Measurements from ENCODE around the gene PCDHA11.
"Not testable (repeated sequence)": the region's sequence is repeated elsewhere in the genome, so short reads cannot be mapped to it uniquely, and the experiment has no call there.

PCDHA11 gene

DNA sequence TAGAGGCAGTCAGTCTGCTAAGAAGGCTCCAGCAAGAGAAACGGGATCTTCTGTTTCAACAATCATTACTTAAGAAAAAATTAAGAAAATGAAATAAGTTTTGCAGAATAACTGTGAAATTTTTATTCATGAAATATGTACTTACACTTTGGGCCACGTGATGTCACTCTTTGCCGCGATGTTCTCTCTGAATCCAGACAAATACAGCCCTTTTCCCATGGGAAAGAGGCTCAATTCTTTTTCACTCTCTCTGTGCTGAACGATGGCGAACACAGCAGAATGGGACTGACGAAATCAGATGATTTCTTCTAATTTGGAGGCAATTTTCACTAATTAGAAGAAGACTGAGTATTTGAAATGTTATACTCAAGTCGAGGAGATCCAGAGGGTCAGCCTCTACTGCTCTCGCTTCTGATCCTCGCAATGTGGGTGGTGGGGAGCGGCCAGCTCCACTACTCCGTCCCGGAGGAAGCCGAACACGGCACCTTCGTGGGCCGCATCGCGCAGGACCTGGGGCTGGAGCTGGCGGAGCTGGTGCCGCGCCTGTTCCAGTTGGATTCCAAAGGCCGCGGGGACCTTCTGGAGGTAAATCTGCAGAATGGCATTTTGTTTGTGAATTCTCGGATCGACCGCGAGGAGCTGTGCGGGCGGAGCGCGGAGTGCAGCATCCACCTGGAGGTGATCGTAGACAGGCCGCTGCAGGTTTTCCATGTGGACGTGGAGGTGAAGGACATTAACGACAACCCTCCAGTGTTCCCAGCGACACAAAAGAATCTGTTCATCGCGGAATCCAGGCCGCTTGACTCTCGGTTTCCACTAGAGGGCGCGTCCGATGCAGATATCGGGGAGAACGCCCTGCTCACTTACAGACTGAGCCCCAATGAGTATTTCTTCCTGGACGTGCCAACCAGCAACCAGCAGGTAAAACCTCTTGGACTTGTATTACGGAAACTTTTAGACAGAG, 20.3 kb upstream of the PCDHA11 start, which contains the start of gene PCDHA9:
Gene PCDHA9 (plus strand): TSS at position 244 of the 964 bp plus-strand sequence. CDS start 114 bp downstream, at position 358.
- not testable (repeated sequence) for DNase-seq (ENCODE audit: low read depth)

DNA sequence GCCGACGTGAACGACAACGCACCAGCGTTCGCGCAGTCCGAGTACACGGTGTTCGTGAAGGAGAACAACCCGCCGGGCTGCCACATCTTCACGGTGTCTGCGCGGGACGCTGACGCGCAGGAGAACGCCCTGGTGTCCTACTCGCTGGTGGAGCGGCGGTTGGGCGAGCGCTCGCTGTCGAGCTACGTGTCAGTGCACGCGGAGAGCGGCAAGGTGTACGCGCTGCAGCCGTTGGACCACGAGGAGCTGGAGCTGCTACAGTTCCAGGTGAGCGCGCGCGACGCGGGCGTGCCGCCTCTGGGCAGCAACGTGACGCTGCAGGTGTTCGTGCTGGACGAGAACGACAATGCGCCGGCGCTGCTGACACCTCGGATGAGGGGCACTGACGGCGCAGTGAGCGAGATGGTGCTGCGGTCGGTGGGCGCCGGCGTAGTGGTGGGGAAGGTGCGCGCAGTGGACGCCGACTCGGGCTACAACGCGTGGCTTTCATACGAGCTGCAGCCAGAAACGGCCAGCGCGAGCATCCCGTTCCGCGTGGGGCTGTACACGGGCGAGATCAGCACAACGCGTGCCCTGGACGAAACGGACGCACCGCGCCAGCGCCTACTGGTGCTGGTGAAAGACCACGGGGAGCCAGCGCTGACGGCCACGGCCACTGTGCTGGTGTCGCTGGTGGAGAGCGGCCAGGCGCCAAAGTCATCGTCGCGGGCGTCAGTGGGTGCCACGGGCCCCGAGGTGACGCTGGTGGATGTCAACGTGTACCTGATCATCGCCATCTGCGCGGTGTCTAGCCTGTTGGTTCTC, 18.7 kb upstream of the PCDHA11 start:
- not testable (repeated sequence) for DNase-seq (ENCODE audit: low read depth)

DNA sequence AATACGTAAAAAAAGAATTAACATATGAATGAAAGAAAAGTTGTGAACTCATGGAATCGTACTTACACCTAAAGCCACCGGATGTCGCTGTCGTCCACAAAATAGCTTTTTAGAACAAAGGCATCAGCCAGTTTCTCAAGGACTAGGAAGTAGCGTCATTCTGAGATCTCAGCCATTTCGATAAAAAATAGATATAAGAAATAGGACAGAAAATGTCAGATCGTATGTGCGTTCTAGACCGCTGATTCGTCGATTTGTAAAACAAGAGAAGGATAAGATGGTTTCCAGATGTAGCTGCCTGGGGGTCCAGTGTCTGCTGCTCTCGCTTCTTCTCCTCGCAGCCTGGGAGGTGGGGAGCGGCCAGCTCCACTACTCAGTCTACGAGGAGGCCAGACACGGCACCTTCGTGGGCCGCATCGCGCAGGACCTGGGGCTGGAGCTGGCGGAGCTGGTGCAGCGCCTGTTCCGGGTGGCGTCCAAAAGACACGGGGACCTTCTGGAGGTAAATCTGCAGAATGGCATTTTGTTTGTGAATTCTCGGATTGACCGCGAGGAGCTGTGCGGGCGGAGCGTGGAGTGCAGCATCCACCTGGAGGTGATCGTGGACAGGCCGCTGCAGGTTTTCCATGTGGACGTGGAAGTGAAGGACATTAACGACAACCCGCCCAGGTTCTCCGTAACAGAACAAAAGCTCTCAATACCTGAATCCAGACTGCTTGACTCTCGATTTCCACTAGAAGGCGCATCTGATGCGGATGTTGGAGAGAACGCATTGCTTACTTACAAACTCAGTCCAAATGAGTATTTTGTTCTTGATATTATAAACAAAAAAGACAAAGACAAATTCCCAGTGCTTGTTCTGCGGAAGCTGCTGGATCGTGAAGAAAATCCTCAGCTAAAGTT, 12.7 kb upstream of the PCDHA11 start, which contains the start of gene PCDHA10:
Gene PCDHA10 (plus strand): TSS at position 126 of the 903 bp plus-strand sequence. CDS start 152 bp downstream, at position 278.
- no peak for DNase-seq (ENCODE audit: low read depth)

DNA sequence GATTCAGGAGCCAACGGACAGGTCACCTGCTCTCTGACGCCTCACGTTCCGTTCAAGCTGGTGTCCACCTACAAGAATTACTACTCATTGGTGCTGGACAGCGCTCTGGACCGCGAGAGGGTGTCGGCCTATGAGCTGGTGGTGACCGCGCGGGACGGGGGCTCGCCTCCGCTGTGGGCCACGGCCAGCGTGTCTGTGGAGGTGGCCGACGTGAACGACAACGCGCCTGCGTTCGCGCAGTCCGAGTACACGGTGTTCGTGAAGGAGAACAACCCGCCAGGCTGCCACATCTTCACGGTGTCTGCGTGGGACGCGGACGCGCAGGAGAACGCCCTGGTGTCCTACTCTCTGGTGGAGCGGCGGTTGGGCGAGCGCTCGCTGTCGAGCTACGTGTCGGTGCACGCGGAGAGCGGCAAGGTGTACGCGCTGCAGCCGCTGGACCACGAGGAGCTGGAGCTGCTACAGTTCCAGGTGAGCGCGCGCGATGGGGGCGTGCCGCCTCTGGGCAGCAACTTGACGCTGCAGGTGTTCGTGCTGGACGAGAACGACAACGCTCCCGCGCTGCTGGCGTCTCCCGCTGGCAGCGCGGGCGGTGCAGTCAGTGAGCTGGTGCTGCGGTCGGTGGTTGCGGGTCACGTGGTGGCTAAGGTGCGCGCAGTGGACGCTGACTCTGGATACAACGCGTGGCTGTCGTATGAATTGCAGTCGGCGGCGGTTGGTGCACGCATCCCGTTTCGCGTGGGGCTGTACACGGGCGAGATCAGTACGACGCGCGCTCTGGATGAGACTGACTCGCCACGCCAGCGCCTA, 11.4 kb upstream of the PCDHA11 start:
- no peak for DNase-seq (ENCODE audit: low read depth)

DNA sequence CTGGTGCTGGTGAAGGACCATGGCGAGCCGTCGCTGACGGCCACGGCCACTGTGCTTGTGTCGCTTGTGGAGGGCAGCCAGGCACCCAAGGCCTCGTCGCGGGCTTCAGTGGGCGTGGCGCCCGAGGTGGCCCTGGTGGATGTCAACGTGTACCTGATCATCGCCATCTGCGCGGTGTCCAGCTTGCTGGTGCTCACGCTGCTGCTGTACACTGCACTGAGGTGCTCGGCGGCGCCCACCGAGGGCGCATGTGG, 10.8 kb upstream of the PCDHA11 start:
- no peak for DNase-seq (ENCODE audit: low read depth)

DNA sequence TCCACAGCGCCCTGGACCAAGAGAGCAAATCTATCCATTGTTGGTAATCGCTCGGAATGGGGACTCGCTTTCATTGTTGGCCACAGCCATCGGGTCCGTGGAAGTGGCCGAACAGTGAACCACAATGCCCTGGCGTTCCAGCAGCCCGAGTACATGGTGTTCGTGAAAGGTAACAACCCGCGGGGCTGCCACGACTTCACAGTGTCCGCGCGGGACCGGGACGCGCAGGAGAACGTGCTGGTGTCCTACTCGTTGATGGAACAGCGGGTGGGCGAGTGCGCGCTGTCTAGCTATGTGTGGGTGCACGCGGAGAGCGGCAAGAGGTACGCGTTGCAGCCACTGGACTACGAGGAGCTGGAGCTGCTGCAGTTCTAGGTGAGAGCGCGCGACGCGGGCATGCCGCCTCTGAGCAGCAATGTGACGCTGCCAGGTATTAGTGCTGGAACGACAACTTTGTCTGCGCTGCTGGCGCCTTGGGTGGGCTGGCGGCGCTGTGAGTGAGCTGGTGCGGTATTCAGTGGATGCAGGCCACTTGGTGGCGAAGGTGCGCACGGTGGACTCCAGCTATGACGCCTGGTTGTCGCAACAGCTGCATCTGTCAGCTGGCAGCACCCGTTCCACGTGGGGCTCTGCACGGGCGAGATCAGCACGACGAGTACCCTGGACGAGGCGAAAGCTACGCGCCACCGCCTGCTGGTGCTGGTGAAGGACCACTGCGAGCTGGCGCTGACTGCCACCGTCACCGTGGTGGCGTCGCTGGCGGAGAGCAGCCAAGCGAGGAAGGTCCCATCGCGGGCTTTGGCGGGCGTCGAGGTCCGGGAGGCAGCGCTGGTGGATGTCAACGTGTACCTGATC, 6.1 kb upstream of the PCDHA11 start:
- no peak for DNase-seq (ENCODE audit: low read depth)

DNA sequence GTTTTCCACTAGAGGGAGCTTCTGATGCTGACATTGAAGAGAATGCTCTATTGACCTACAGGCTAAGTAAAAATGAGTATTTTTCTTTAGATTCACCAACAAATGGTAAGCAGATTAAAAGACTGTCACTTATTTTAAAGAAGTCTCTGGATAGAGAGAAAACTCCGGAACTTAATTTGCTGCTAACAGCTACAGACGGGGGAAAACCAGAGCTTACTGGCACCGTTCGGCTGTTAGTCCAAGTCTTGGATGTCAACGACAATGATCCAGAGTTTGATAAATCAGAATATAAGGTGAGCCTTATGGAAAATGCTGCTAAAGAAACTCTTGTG, 764 bp downstream of the PCDHA11 start:
- no peak for DNase-seq (ENCODE audit: low read depth)

DNA sequence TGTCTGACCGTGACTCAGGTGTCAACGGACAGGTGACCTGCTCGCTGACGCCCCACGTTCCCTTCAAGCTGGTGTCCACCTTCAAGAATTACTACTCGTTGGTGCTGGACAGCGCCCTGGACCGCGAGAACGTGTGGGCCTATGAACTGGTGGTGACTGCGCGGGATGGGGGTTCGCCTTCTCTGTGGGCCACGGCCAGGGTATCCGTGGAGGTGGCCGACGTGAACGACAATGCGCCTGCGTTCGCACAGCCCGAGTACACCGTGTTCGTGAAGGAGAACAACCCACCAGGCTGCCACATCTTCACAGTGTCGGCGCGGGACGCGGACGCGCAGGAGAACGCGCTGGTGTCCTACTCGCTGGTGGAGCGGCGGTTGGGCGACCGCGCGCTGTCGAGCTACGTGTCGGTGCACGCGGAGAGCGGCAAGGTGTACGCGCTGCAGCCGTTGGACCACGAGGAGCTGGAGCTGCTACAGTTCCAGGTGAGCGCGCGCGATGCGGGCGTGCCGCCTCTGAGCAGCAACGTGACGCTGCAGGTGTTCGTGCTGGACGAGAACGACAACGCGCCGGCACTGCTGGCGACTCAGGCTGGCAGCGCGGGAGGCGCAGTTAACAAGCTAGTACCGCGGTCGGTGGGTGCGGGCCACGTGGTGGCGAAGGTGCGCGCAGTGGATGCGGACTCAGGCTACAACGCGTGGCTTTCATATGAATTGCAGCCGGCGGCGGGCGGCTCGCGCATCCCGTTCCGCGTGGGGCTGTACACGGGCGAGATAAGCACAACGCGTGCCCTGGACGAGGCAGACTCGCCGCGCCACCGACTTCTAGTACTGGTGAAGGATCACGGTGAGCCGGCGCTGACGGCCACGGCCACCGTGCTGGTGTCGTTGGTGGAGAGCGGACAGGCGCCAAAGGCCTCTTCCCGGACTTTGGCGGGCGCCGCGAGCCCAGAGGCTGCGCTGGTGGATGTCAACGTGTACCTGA, 1.8 kb downstream of the PCDHA11 start:
- no peak for DNase-seq (ENCODE audit: low read depth)

DNA sequence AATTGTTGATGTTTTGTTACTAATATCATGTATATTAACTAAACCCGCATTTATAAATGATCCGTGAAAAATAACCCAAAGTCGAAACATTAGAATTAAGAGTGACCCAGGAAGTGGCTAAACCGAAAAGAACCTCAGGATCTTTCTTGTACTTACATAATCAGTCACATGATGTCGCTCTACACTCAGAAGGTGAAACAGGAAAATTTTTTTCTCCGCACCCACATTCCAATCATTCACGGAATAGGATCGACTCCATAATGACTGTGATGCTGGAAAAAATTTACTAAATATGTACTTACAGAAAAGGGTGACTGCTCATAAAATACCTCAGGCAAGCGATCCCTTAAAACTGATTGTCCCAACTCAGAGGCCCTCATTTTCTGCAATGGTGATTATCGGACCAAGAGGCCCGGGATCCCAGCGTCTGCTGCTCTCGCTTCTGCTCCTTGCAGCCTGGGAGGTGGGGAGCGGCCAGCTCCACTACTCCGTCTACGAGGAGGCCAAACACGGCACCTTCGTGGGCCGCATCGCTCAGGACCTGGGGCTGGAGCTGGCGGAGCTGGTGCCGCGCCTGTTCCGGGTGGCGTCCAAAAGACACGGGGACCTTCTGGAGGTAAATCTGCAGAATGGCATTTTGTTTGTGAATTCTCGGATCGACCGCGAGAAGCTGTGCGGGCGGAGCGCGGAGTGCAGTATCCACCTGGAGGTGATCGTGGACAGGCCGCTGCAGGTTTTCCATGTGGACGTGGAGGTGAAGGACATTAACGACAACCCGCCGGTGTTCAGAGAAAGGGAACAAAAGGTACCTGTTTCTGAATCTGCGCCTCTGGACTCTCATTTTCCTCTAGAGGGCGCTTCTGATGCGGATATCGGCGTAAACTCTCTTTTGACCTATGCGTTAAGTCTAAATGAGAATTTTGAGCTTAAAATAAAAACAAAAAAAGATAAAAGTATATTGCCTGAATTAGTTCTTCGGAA, 6.6 kb downstream of the PCDHA11 start, which contains the start of gene PCDHA12:
Gene PCDHA12 (plus strand): TSS at position 224 of the 981 bp plus-strand sequence. CDS start 165 bp downstream, at position 389.
- no peak for DNase-seq (ENCODE audit: low read depth)

DNA sequence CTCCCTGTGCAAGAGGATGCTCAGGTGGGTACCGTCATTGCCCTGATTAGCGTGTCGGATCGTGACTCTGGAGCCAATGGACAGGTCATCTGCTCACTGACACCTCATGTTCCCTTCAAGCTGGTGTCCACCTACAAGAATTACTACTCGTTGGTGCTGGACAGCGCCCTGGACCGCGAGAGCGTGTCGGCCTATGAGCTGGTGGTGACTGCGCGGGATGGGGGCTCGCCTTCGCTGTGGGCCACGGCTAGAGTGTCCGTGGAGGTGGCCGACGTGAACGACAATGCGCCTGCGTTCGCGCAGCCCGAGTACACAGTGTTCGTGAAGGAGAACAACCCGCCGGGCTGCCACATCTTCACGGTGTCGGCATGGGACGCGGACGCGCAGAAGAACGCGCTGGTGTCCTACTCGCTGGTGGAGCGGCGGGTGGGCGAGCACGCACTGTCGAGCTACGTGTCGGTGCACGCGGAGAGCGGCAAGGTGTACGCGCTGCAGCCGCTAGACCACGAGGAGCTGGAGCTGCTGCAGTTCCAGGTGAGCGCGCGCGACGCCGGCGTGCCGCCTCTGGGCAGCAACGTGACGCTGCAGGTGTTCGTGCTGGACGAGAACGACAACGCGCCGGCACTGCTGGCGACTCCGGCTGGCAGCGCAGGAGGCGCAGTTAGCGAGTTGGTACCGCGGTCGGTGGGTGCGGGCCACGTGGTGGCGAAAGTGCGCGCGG, 7.9 kb downstream of the PCDHA11 start:
- not testable (repeated sequence) for DNase-seq (ENCODE audit: low read depth)

DNA sequence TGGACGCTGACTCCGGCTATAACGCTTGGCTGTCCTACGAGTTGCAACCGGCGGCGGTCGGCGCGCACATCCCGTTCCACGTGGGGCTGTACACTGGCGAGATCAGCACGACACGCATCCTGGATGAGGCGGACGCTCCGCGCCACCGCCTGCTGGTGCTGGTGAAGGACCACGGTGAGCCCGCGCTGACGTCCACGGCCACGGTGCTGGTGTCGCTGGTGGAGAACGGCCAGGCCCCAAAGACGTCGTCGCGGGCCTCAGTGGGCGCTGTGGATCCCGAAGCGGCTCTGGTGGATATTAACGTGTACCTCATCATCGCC, 8.5 kb downstream of the PCDHA11 start:
- no peak for DNase-seq (ENCODE audit: low read depth)

DNA sequence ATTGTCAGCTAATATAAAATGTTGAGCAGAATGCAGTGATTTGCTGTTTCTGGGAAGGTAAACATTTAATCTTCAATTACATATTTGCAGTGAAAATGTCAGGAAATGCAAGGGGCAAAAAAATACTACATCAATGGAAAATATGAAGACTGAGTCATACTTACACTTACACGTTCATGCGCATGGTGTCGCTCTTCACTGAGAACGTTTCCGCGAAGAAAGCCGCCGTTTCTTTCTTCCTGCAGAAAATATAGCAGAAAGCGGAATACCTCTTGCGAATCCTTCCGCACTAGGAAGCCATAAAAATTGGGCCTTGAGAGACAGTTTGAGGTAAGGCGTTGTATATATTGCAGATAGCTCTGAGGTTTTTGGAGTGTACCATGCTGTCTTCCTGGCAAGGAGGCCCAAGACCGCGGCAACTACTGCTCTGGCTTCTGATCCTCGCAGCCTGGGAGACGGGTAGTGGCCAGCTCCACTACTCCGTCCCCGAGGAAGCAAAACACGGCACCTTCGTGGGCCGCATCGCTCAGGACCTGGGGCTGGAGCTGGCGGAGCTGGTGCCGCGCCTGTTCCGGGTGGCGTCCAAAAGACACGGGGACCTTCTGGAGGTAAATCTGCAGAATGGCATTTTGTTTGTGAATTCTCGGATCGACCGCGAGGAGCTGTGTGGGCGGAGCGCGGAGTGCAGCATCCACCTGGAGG, 13.3 kb downstream of the PCDHA11 start, which contains the start of gene PCDHA13:
Gene PCDHA13 (plus strand): TSS at position 236 of the 702 bp plus-strand sequence. CDS start 145 bp downstream, at position 381.
- DNase-seq (ENCODE audit: low read depth) = no peak

DNA sequence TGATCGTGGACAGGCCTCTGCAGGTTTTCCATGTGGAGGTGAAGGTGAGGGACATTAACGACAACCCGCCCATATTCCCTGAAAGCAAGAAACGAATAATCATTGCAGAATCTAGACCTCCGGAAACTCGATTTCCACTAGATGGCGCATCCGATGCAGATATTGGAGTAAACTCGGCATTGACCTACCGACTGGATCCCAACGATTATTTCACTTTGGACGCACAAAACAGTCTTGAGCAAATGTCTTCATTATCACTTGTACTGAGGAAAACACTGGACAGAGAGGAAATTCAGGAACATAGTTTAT, 13.8 kb downstream of the PCDHA11 start:
- DNase-seq (ENCODE audit: low read depth) = no peak

DNA sequence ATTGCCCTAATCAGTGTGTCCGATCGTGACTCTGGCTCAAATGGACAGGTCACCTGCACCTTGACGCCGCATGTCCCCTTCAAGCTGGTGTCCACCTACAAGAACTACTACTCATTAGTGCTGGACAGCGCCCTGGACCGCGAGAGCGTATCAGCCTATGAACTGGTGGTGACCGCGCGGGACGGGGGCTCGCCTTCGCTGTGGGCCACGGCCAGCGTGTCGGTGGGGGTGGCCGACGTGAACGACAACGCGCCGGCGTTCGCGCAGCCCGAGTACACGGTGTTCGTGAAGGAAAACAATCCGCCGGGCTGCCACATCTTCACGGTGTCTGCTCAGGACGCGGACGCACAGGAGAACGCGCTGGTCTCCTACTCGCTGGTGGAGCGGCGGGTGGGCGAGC, 14.6 kb downstream of the PCDHA11 start:
- no peak for DNase-seq (ENCODE audit: low read depth)

DNA sequence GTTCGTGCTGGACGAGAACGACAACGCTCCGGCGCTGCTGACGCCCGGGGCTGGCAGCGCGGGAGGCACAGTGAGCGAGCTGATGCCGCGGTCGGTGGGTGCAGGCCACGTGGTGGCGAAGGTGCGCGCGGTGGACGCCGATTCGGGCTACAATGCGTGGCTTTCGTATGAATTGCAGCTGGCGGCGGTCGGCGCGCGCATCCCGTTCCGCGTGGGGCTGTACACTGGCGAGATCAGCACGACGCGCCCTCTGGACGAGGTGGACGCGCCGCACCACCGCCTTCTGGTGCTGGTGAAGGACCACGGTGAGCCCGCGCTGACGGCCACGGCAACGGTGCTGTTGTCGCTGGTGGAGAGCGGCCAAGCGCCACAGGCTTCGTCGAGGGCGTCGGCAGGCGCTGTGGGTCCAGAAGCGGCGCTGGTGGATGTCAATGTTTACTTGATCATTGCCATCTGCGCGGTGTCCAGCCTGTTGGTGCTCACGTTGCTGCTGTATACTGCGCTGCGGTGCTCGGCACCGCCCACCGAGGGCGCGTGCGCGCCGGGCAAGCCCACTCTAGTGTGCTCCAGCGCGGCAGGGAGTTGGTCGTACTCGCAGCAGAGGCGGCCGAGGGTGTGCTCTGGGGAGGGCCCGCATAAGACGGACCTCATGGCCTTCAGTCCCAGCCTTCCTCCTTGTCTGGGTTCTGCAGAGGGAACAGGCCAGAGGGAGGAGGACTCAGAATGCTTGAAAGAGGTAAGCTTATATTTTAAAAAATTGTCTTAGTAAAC, 15.4 kb downstream of the PCDHA11 start:
- no peak for DNase-seq (ENCODE audit: low read depth)

DNA sequence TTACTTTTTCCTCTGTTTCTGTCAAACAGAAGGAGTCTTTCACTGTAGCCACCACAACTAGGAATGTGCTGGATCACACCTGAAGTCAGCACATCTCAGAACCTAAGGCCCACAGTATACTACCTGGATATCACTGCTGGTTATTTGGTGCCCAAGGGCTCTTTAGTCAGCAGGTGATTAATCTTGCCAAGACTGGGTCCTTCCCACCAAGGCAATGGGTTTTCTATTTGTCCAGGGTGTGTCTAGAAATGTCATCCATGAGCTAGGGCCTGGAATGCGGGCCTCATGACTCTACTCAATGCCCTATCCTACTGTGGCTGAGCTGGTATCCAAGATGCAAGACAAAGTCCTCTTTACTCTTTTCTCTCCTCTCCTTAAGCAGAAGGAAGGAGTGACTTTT, 47.6 kb downstream of the PCDHA11 start:
- no peak for DNase-seq (ENCODE audit: low read depth)
